Kidney capillary endothelial cell (primary cell): ENCODE data around the gene PTPRM.
A peak's percentile ranks its signal among the peaks of the same experiment; 100 is the strongest.
"Not testable (repeated sequence)": the region's sequence is repeated elsewhere in the genome, so short reads cannot be mapped to it uniquely, and the experiment has no call there.

ENCODE experiments used
- DNase-seq: peaks from one replicate; pipeline ENCODE4 v3.0.0-alpha.2; 2018; ENCODE audit warnings: low spot score

Gene PTPRM

DNA sequence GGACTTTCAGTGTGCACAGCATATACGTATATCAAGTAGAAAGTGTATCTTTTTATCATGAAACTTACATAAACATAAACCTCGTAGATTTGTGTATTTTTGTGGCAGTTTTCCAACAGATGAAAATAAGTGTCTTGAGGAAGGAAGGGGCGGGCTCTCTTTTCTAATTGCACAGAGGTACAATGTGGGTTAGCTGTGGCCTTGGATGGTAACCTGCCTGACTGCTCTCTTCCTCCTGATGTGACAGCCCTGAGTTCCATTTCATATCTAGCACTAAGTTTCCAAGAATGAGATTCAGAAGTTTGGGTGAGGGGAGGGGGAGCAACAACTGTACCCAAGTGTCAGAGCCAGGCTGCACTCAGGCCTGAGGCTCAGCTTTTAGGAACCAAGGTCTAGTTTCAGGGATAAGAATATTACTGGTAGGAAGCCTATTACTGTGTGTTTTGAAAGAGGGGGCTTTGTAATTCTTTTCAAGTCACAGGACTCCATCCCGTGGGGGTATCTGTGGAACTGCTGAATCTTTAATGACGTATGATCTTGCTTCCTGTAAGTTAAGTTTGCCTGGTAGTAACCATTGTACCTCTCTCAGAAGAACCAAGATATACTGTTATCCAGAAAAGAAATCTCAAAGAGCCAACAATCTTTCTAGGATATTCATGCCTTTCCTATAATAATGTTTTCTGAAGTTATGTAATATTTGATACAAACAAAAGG is 483.7 kb downstream of the PTPRM start:
- no peak for DNase-seq

DNA sequence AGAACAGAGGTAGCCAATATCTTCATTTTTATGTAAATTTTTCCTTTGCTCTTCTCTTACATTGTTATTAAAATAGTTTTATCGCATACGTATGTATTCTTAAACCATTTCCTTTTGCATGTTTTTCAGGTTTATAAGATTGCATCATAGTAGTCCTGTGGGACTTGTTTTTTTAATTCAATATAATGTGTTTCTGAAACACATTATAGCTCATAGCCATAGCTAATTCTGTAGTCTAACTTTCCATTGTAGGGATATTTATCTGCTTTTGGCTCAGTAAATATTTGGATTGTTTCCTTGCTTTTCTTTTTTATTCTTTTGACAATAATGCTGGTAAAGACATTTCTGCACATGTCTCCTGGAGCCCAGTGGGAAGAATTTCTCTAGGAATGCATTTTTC is 484.3 kb downstream of the PTPRM start:
- DNase-seq: no peak

DNA sequence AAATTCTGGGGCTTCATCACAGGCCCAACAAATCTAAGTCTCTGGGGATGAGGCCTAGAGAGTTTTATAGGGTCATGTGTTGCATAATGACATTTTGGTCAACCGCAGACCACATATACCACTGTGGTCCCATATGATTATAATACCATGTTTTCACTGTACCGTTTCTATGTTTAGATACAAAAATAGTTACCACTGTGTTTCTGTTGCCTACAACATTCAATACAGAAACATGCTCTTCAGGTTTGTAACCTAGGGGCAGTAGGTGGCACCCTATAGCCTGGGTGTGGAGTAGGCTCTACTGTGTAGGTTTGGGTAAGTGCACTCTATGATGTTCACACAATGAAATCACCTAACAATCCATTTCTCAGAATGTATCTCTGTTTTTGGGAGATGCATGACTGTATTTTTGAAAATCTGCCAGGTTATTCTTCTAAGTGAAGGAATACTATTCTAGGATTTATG is 485.2 kb downstream of the PTPRM start:
- no peak for DNase-seq

DNA sequence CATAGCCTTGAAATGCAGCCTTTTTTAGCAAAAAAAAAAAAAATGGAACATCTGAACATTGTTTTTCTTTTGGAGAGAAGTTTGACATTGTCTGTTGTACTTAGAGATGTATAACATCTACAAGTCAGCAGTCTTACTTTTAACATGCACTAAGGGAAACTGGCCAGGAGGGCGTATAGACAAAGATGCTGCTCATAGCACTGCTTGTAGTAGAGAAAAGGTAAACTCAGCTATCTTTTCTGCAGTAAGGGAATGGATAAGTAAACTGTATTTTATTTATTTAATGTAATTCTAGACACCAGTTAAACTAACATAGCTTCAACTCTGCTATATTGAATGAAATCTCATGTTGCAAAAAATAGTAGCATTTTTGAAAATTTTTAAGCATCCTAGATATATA is 489.6 kb downstream of the PTPRM start:
- DNase-seq: no peak

DNA sequence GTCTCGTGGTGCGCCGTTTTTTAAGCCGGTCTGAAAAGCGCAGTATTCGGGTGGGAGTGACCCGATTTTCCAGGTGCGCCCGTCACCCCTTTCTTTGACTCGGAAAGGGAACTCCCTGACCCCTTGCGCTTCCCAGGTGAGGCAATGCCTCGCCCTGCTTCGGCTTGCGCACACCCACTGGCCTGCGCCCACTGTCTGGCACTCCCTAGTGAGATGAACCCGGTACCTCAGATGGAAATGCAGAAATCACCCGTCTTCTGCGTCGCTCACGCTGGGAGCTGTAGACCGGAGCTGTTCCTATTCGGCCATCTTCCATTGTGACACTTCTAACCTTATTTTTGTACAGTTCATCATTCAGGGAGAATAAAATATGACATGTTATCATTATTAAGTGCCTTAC is 496.0 kb downstream of the PTPRM start:
- DNase-seq: not testable (repeated sequence)

DNA sequence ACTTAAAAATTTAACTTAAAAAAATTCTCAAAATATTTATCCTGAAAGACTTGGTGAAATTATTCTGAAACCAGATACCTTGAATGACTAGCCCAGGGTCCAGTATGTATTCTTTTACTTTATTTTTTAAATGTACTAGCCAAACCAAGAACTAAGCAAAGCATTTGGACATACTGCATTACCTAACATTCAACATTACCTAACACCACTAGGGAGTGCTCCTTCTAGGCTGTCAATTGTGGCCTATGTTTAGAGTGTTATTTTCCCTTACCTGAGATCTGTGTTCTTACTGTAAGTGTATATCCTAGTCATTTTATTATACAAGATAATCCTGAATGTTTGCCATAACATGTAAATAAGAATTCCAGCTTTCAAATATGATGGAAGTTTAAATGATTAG is 496.6 kb downstream of the PTPRM start:
- no peak for DNase-seq

DNA sequence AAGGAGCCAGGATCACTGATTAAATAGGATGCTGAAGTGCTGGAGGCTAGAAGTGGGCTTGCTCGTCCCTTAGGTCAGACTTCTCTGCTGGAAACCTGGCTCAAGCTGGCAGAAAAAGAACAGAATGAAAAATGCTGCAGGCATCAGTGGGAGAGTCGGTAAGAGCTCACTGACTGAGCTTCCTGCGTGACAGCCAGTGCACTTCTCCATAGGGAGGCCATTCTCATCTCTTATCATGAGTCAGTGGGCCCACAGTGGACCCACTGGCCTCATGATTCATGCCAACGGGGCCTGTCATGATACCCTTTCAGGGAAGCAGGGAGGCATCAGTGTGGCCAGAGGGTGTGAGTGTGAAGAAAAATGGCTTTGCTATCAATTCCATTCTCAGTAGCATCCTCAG is 498.2 kb downstream of the PTPRM start:
- DNase-seq: no peak

GRCh38 chr18:8065773-8066172 is 498.7 kb downstream of the PTPRM start:
- DNase-seq: no peak

DNA sequence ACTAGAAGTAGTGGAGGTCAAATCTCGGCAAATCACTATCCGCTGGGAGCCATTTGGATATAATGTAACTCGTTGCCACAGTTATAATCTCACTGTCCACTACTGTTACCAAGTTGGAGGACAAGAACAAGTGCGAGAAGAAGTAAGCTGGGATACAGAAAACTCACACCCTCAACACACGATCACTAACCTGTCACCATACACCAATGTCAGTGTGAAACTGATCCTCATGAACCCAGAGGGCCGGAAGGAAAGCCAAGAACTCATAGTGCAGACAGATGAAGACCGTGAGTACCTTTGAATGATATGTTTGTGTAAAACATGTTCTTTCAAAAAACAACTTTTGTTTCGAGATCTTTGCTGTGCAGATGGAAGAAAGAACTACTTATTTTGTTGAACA is 502.6 kb downstream of the PTPRM start:
- DNase-seq: no peak

GRCh38 chr18:8073167-8073566 is 506.1 kb downstream of the PTPRM start:
- no peak for DNase-seq

- no peak for DNase-seq
Observed at GRCh38 chr18:8080092-8080491, 513.0 kb downstream of the PTPRM start.

- no peak for DNase-seq
Observed at GRCh38 chr18:8081267-8081666, 514.2 kb downstream of the PTPRM start.

DNA sequence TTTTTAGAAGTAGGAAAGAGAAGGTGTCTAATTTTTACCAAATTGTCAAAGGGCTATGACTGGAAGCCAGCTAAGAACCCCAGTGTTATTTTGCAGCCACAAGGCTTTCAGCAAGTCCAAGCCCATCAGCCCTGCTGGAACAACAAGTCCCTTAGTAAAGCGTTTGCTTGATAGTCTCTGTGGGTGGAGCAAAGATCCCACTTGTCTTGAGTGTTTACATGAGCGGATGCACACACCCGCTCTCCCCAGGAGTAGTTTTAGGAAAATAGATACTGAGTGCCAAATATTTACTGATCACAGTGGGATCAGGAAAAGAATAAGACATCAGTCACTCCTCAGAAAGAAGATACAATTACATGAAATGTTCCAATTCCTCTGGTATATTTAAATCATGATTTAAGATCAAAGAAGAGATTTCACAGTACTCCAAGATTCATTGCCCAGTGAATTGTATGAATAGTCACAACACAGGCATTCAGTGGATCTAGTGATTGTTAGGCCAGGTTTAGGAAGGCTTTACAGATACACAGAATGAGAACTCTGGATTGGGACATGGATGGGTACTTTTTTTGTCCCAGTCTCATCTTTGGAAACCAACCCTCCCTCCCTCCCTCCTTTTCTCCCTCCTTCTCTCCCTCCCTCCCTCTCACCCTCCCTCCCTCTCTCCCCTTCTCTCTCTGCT is 514.9 kb downstream of the PTPRM start:
- DNase-seq: no peak

DNA sequence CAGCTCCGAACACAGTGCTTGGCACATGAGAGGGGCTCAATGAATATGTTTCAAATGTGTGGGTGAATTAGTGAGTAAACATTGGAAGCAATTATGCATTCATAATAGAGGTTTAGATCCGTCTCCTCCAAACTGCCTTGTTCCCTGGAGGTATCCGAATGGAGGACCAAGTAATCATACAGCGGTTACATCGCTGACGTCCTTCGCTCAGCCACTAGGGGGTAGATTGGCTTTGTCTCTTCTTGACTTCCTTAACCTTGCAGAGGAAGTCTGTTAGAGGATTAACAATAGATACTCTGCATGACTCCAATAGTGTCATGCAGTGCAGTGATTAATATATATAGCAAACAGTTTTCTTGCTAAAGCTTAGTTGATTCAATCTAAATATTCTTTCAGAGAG is 517.0 kb downstream of the PTPRM start:
- DNase-seq: peak; percentile 79

DNA sequence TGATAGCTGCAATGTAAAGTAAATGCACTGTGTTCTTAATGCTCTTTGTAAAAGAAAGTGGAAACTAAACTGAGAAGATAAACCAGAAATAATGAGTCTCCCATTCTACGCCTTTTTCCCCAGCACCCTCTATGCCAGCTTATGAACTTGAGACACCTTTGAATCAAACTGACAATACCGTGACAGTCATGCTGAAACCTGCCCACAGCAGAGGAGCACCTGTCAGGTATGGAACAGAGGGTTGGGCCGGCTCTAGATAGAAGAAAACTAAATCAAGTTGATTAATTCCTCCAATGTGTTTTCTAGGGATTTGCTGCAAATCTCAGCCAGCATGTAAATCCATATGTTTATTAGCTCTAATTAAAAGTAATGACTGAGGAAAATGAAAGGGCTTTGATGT is 521.5 kb downstream of the PTPRM start:
- DNase-seq: no peak

DNA sequence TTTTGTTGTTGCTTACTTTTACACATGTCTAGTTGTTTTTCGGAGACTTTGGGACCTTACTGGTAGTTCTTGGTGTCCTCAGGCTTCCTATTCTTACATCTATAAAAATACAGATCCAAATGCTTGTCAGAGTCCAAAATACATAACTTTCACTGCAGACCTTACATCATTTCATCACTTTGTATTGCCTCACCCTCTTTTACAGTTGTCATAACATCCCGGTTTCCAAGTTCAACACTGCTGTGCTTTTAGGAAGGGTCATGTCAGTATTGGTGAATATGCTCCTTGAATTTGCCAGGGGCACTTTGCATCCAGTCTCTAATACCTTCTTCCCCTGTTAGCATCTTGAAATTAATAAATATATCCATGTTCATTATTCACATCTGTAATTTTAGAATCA is 523.9 kb downstream of the PTPRM start:
- DNase-seq: no peak

DNA sequence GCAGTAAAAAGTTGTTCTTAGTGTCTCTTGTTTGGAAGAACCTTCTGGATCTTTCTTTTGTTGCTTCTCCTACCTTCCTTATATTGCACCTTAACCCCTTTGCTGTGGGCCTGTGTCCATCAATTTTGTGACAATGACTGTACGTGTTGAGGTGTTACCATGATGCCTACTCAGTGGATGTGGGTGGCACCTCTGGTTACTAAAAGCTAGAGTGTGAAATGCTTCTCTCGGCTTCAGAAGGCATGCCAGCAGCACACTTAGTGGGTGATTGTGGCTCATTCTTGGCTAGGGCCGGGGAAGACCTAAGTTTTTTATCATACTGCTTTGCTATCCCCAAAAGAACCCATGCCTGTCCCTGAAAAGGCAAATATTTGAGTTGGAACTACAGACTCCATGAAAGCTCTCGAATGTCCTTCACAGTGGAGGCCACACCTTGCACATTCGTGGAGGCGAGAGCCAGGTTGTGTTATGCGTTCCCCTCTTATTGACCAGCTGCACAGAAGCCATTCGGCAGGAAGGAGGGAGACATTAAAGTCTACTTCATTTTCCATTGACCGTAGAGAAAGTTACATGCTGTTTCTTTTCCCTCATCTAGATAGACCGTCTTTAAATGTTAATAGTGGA is 528.9 kb downstream of the PTPRM start:
- DNase-seq: no peak

- DNase-seq: no peak
Observed at GRCh38 chr18:8097399-8097798, 530.3 kb downstream of the PTPRM start.

DNA sequence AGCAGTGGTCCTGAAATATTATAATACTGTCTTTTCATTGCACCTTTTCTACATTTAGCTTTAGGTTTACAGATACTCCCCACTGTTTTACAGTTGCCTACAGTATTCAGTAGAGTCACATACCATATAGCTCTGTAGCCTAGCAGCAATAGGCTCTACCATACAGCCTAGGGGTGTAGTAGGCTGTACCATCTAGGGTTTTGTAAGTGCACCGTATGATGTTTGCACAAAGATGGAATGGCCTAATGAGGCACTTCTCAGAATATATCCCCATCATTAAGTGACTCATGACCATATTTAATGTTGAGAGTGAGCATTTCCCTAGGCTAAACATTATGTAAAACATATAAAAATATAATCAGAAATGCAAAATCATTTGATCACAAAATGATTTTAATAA is 530.8 kb downstream of the PTPRM start:
- DNase-seq: no peak

DNA sequence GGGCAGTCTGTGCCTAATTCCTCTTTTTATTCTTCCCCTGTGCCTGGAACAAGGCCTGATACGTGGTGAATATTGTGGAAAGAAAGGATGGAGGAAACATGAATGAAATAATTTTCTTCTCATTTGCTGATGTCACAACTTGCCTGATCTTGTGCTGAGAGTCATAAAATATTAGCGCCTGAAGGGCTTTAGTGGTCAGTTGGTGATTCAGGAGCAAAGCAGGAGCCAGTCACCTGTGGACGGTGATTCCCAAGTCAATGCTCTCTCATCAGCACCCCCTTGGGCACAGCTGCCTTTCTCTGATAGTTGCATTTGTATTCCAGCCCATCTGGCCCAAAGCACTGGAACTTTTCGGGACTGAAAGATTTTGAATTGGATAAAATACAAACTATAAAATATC is 539.5 kb downstream of the PTPRM start:
- no peak for DNase-seq

GRCh38 chr18:8107426-8107825 is 540.3 kb downstream of the PTPRM start:
- DNase-seq: no peak

GRCh38 chr18:8114480-8114879 is 547.4 kb downstream of the PTPRM start:
- no peak for DNase-seq

GRCh38 chr18:8116341-8117005 is 549.4 kb downstream of the PTPRM start:
- peak; percentile 55 for DNase-seq
